ENCODE measurements around the gene ATOSB. TPM values are rescaled to one million over a fixed set of nuclear protein-coding genes. Genes with fewer than 3 reads are reported as not detected.

The ATOSB gene
- total and polyA plus RNA-seq, 2 of the 8 experiments (the other 6 are each of a cell fraction or from before 2014, with no cell fraction given): 6.9 to 10.4 TPM

DNA sequence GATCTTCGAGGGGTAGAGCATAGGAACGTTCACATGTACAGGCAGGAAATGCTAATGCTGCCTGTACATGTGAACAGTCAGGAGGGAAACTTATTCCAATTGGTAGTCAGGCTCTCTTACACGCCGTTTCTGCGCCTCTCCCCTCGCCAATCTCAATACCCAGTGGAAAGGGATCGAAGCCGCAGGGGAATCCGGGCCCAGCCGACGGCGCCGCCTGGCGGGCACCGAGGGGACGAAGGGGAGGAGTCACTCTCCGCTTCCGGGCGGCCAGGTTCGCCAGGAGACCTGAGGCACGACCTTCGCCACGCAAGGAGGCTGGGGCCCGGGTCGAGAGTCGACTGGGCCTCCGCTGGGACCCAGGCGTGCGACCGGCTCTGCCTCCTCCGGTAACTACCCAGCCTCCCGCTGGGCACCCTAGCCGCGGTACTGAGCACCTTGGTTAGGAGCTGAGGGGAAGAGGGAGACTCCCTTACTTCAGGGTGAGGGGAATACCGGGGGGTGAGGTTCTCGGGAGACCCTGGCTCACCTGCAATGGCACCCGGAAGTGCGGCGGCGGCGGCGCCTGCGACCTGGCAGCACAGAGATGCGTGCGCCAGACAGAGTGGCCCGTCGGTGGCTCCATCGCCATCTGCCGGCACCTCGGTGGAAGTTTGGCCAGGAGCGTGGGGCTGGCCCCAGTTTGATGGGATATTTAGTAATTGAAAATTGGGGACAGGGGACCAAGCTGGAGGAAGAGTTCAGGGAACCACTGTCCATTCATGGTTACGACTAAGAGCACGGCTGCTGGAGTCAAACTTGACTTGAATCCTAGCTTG, 19.4 kb downstream of the ATOSB start, which contains the start of gene PIGO (continued):
- TF ChIP-seq, protein P1, sequence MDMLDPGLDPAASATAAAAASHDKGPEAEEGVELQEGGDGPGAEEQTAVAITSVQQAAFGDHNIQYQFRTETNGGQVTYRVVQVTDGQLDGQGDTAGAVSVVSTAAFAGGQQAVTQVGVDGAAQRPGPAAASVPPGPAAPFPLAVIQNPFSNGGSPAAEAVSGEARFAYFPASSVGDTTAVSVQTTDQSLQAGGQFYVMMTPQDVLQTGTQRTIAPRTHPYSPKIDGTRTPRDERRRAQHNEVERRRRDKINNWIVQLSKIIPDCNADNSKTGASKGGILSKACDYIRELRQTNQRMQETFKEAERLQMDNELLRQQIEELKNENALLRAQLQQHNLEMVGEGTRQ (IDR thresholded peaks at IDR 0.05; ENCODE audit: low read length): no peak
- TF ChIP-seq ASH2L (IDR thresholded peaks at IDR 0.05; ENCODE audit: low read length) (peak; percentile 97), FOSL1 (IDR thresholded peaks at IDR 0.05; ENCODE audit: insufficient read depth, low read depth, low read length) (no peak), TEAD4 (IDR thresholded peaks at IDR 0.05; ENCODE audit: low read depth, low read length) (no peak), SP1 (IDR thresholded peaks at IDR 0.05; ENCODE audit: low read depth, low read length) (peak; percentile 24; the same call in 1 of the 2 replicates), GABPA (IDR thresholded peaks at IDR 0.05; ENCODE audit: borderline replicate concordance, insufficient read depth, low read length) (peak; percentile 46), PHF8 (conservative IDR thresholded peaks at IDR 0.05; ENCODE audit: low read depth, low read length) (peak; percentile 100), YY1 (IDR thresholded peaks at IDR 0.05; ENCODE audit: low read depth, low read length) (peak; percentile 86), CEBPB (IDR thresholded peaks at IDR 0.05; ENCODE audit: low read depth, low read length) (no peak), KDM5A (IDR thresholded peaks at IDR 0.05; ENCODE audit: low read length) (0 out of 2 replicates have a peak, but pooled peaks have one; percentile 40), SRF (IDR thresholded peaks at IDR 0.05; ENCODE audit: low read depth, low read length) (no peak; the same call in 1 of the 2 replicates), EP300 (IDR thresholded peaks at IDR 0.05; ENCODE audit: borderline replicate concordance in 1 of 2, low read depth in 2 of 2, low read length in 2 of 2) (no peak), HDAC2 (IDR thresholded peaks at IDR 0.05; ENCODE audit: borderline replicate concordance in 1 of 2, low read depth in 2 of 2, low read length in 2 of 2) (peak in 1 of 2 experiments; percentile 71; a peak in 1 of 4 replicates), TAF7 (optimal IDR thresholded peaks at IDR 0.05; ENCODE audit: borderline replicate concordance, low read depth, low read length) (peak; percentile 92), TBP (IDR thresholded peaks at IDR 0.05; ENCODE audit: low read depth, low read length) (peak; percentile 78), BRCA1 (IDR thresholded peaks at IDR 0.05; ENCODE audit: low read depth, low read length) (no peak)
- TF ChIP-seq, protein P2, sequence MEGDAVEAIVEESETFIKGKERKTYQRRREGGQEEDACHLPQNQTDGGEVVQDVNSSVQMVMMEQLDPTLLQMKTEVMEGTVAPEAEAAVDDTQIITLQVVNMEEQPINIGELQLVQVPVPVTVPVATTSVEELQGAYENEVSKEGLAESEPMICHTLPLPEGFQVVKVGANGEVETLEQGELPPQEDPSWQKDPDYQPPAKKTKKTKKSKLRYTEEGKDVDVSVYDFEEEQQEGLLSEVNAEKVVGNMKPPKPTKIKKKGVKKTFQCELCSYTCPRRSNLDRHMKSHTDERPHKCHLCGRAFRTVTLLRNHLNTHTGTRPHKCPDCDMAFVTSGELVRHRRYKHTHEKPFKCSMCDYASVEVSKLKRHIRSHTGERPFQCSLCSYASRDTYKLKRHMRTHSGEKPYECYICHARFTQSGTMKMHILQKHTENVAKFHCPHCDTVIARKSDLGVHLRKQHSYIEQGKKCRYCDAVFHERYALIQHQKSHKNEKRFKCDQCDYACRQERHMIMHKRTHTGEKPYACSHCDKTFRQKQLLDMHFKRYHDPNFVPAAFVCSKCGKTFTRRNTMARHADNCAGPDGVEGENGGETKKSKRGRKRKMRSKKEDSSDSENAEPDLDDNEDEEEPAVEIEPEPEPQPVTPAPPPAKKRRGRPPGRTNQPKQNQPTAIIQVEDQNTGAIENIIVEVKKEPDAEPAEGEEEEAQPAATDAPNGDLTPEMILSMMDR (IDR thresholded peaks at IDR 0.05; ENCODE audit: control extremely low read depth in 1 of 3, insufficient read depth in 1 of 3, low read depth in 1 of 3, low read length in 3 of 3): peak; percentile 88 to 96 (median 93)
- TF ChIP-seq, protein P3, sequence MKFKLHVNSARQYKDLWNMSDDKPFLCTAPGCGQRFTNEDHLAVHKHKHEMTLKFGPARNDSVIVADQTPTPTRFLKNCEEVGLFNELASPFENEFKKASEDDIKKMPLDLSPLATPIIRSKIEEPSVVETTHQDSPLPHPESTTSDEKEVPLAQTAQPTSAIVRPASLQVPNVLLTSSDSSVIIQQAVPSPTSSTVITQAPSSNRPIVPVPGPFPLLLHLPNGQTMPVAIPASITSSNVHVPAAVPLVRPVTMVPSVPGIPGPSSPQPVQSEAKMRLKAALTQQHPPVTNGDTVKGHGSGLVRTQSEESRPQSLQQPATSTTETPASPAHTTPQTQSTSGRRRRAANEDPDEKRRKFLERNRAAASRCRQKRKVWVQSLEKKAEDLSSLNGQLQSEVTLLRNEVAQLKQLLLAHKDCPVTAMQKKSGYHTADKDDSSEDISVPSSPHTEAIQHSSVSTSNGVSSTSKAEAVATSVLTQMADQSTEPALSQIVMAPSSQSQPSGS (IDR thresholded peaks at IDR 0.05; ENCODE audit: low read length): peak; percentile 59; the same call in 1 of the 2 replicates

Data from H1 (cell line).